K562 (cell line): Measurements from ENCODE around the gene ABHD16A. TPM values are rescaled to one million over a fixed set of nuclear protein-coding genes. Genes with fewer than 3 reads are reported as not detected.

Experiments
- CBX5 ChIP-seq: IDR thresholded peaks from 2 replicates; pipeline ENCODE4 v1.6.1; 2014; ENCODE audit warnings: low read depth, borderline replicate concordance
- CREB3 ChIP-seq: fragments of 450-650 bp; conservative IDR thresholded peaks from 2 replicates; pipeline ENCODE4 v1.6.1; 2016; ENCODE audit warnings: missing genetic modification characterization, low read depth, mild to moderate bottlenecking, missing compliant biosample characterization, moderate library complexity
- ETV6 ChIP-seq, 3 experiments: fragments of 150-350 bp in 1 of 3; sonication (generic) in 1 of 3; formaldehyde crosslinking in 1 of 3; IDR thresholded peaks; 2 replicates each; pipeline versions ENCODE4 v1.6.1 to v1.8.0; 2014 to 2022; ENCODE audit warnings: borderline replicate concordance in 2 of 3, low read depth in 2 of 3, antibody characterized with exemption in 1 of 3, low read length in 1 of 3, mild to moderate bottlenecking in 1 of 3, missing genetic modification reagents in 1 of 3
- FOXP1 ChIP-seq: sonication (generic); formaldehyde crosslinking; IDR thresholded peaks from 2 replicates; pipeline ENCODE4 v1.8.0; 2022; ENCODE audit warnings: mild to moderate bottlenecking, missing genetic modification reagents
- FOXP4 ChIP-seq: sonication (generic); formaldehyde crosslinking; IDR thresholded peaks from 2 replicates; pipeline ENCODE4 v1.8.0; 2022; ENCODE audit warnings: mild to moderate bottlenecking, missing genetic modification reagents, borderline replicate concordance
- HIVEP1 ChIP-seq: fragments of 250-450 bp; sonication (Bioruptor Pico); IDR thresholded peaks from 2 replicates; pipeline ENCODE4 v1.4.0; 2020; ENCODE audit warnings: mild to moderate bottlenecking
- JUN ChIP-seq, 2 experiments: sonication (generic) in 1 of 2; formaldehyde crosslinking in 1 of 2; IDR thresholded peaks; 2 replicates each; pipeline versions ENCODE4 v1.6.1 to v1.8.0; 2012 to 2022; ENCODE audit warnings: borderline replicate concordance in 2 of 2, mild to moderate bottlenecking in 2 of 2, improper control_type of control experiment in 1 of 2, low read depth in 1 of 2, low read length in 1 of 2, missing genetic modification reagents in 1 of 2
- MYNN ChIP-seq, 2 experiments: sonication (generic); formaldehyde crosslinking in 1 of 2; IDR thresholded peaks; 2 replicates each; pipeline versions ENCODE4 v1.5.0 to v1.6.1; 2016 to 2020; ENCODE audit warnings: antibody characterized with exemption in 1 of 2, missing genetic modification reagents in 1 of 2
- NFXL1 ChIP-seq: fragments of 450-650 bp; formaldehyde crosslinking; IDR thresholded peaks from 2 replicates; pipeline ENCODE4 v1.4.0; 2021; ENCODE audit warnings: mild to moderate bottlenecking
- RBM25 ChIP-seq: fragments of 200-400 bp; formaldehyde crosslinking; IDR thresholded peaks from 2 replicates; pipeline ENCODE4 v1.6.1; 2018; ENCODE audit warnings: low read length, low read depth, moderate library complexity; ENCODE audit not compliant: severe bottlenecking
- SRSF1 ChIP-seq: fragments of 200-400 bp; formaldehyde crosslinking; IDR thresholded peaks from 2 replicates; pipeline ENCODE4 v1.6.1; 2017; ENCODE audit warnings: mild to moderate bottlenecking, low read depth, low read length, moderate library complexity
- TEAD2 ChIP-seq: fragments of 450-650 bp; IDR thresholded peaks from 2 replicates; pipeline ENCODE4 v1.6.1; 2016; ENCODE audit warnings: missing genetic modification characterization, control low read depth, missing compliant biosample characterization
- TFAP4 ChIP-seq: sonication (generic); formaldehyde crosslinking; IDR thresholded peaks from 2 replicates; pipeline ENCODE4 v1.8.0; 2022; ENCODE audit warnings: missing genetic modification reagents, mild to moderate bottlenecking, moderate library complexity, borderline replicate concordance
- WHSC1 ChIP-seq: IDR thresholded peaks from one replicate; pipeline ENCODE4 v1.6.1; 2012; ENCODE audit warnings: low read length, control low read depth, inconsistent platforms
- ZBTB9 ChIP-seq: fragments of 450-650 bp; formaldehyde crosslinking; IDR thresholded peaks from 2 replicates; pipeline ENCODE4 v1.4.0; 2020; ENCODE audit warnings: mild to moderate bottlenecking, moderate library complexity
- ZNF444 ChIP-seq: fragments of 250-450 bp; sonication (Bioruptor Pico); IDR thresholded peaks from 2 replicates; pipeline ENCODE4 v1.4.0; 2020; ENCODE audit warnings: mild to moderate bottlenecking, moderate library complexity
- ZNF518B ChIP-seq: fragments of 250-450 bp; sonication (Bioruptor Pico); IDR thresholded peaks from 2 replicates; pipeline ENCODE4 v1.5.0; 2021; ENCODE audit warnings: mild to moderate bottlenecking, moderate library complexity
- polyA plus RNA-seq, 8 experiments: library from polyadenylated mRNA; depleted of rRNA in 4 of 8; stranded (reverse) in 5 of 8; unstranded in 3 of 8; fragments of >200 nt; fragmentation: Nextera tagmentation in 2 of 8; fragmentation: Illumina TruSeq in 1 of 8; extraction: Ambion mirVana in 2 of 8; extraction: Trizol in 1 of 8; gene quantifications; 2 replicates each; pipeline versions ENCODE4 v1.2.1 to v1.2.3, GENCODE V29; 2011 to 2014; ENCODE audit warnings: inconsistent platforms in 1 of 8, missing spikeins in 1 of 8
- total RNA-seq, 7 experiments: library from RNA; depleted of rRNA in 6 of 7; stranded (reverse); fragments of >200 nt in 6 of 7; fragmentation: Illumina TruSeq in 2 of 7; extraction: Trizol in 2 of 7; gene quantifications; 2 replicates each; pipeline versions ENCODE4 v1.2.1 to v1.2.3, GENCODE V29; 2011 to 2021; ENCODE audit warnings: low replicate concordance in 1 of 7

The ABHD16A gene
- total and polyA plus RNA-seq, 9 of the 15 experiments (the other 6 are each of a cell fraction or from before 2014, with no cell fraction given) = 25.8 to 120 (median 81.6) TPM

GRCh38 chr6:31736768-31737314, 33.7 kb upstream of the ABHD16A start (continued):
- TF ChIP-seq ETV6 (IDR thresholded peaks at IDR 0.05; ENCODE audit: borderline replicate concordance in 1 of 2, low read depth in 2 of 2, low read length in 1 of 2) = no peak
- TF ChIP-seq ETV6 (CRISPR knock-in tag; IDR thresholded peaks at IDR 0.05; ENCODE audit: borderline replicate concordance) = 0 out of 2 replicates have a peak, but pooled peaks have one; percentile 46
- no peak for TF ChIP-seq TFAP4
- 0 out of 2 replicates have a peak, but pooled peaks have one; percentile 16 for TF ChIP-seq ZNF518B (CRISPR knock-in tag)
- TF ChIP-seq RBM25 = no peak
- peak; percentile 71 for TF ChIP-seq FOXP1 (CRISPR knock-in tag)
- TF ChIP-seq NFXL1 (CRISPR knock-in tag) = no peak
- TF ChIP-seq CBX5 = no peak
- no peak for TF ChIP-seq JUN (IDR thresholded peaks at IDR 0.05; ENCODE audit: borderline replicate concordance, low read depth, low read length)
- peak; percentile 66; the same call in 1 of the 2 replicates for TF ChIP-seq JUN (CRISPR knock-in tag; IDR thresholded peaks at IDR 0.05; ENCODE audit: borderline replicate concordance)
- no peak for TF ChIP-seq TEAD2 (tag)
- TF ChIP-seq ZBTB9 (CRISPR knock-in tag) = no peak
- TF ChIP-seq FOXP4 (CRISPR knock-in tag) = peak; percentile 78; the same call in 1 of the 2 replicates
- TF ChIP-seq ZNF444 (CRISPR knock-in tag) = no peak
- TF ChIP-seq WHSC1 = no peak
- TF ChIP-seq SRSF1 = no peak
- peak; percentile 53; the same call in 1 of the 2 replicates for TF ChIP-seq HIVEP1 (CRISPR knock-in tag)
- peak; percentile 59; the same call in 1 of the 2 replicates for TF ChIP-seq CREB3 (tag)
- TF ChIP-seq MYNN (IDR thresholded peaks at IDR 0.05) = no peak
- TF ChIP-seq MYNN (CRISPR knock-in tag; IDR thresholded peaks at IDR 0.05) = no peak
